HG02571 (cell line): ENCODE measurements around the gene PNO1.
"Not testable (repeated sequence)": the region's sequence is repeated elsewhere in the genome, so short reads cannot be mapped to it uniquely, and the experiment has no call there.

ENCODE experiments used
- ATAC-seq: cut with Tn5 transposase; IDR thresholded peaks from one replicate; pipeline ENCODE4 v1.9.1; 2021; ENCODE audit warnings: mild to moderate bottlenecking, moderate library complexity; ENCODE audit not compliant: unreplicated experiment

Gene PNO1

DNA sequence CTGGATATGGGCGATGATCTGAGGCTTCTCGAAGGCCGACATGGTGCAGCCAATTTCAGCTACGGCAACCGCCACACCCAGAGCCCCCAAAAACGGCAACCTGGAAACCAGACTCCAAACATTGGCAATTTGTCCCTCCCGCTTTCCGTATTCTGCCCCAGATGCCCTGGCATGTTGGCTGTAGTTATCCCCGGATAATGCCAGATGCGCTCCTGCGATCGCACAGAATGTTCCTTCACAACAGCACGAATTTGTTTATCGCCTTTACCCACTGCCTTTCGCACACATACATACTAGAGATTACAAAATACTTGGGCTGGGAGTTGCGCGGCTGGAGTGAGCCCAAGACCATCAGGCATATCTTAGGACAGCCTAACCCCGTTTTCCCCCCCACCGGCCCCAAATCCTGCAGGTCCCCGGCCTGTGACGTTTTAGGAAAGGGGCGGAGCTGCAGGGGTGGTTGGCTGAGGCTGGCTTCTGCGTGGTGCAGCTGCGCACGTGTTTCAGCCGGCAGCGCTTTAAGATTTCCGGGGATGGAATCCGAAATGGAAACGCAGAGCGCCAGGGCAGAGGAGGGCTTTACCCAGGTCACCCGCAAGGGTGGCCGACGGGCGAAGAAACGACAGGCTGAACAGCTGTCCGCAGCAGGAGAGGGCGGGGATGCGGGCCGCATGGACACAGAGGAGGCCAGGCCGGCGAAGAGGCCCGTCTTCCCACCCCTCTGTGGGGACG is at the start of gene PNO1:
PNO1 (plus strand) TSS at position 487 of the 732 bp plus-strand sequence; CDS start at position 534, 47 bp downstream.
- ATAC-seq: peak; percentile 92

DNA sequence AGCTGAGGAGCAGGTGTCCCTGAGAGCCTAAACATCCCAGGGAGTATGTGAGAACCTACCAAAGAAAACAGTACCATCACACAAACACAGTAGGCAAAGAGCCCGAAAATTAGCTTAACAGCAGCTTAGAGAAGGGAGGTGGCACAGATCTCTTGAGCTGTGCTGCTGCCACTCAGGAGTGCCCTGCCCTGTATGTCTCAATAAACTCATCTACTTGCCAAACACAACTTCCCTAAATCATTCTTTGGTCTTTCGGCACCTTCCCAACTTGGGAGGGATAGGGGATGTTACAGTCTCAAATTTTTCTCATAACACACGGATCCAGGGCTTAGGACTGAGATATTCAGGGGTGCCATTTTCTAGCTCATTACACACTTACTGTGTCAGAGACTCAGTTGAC is 49.6 kb upstream of the PNO1 start:
- no peak for ATAC-seq

DNA sequence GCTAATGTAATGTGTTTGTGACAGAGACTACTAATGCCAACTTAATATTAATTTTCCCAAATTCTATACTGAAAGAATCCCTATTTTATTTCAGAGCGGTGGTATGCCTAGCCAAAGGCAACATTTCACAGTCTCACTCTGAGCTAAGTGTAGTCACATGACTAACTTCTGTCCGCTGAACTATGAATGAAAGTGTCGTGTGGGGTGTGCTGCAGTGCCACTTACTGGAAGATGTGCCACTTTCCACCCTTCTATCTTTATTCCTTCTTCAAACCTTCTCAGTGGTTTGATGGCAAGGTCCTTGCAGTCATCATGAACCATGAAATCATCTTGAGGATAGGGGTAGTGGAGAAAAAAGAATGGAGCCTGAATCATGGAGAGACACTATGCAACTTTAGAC is 47.6 kb upstream of the PNO1 start:
- ATAC-seq: no peak

DNA sequence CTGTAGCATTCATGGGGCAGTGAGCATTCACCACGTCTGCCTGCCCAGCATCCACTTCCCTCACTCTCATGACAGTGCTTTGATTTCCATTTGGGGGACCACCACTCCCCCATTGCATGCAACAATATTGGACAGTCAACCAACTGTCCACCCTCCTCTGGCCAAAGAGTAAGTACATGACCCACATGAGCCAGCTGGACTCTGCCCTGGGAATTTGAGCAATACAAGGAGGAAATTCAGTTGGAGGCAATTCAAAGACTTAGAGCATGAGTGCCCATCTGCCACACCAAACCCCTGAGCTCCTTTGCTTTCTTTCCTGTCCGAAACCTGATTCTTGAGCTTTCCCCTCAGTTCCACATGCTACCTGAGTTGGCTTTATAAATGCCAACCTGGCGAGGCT is 41.7 kb upstream of the PNO1 start:
- ATAC-seq: no peak

DNA sequence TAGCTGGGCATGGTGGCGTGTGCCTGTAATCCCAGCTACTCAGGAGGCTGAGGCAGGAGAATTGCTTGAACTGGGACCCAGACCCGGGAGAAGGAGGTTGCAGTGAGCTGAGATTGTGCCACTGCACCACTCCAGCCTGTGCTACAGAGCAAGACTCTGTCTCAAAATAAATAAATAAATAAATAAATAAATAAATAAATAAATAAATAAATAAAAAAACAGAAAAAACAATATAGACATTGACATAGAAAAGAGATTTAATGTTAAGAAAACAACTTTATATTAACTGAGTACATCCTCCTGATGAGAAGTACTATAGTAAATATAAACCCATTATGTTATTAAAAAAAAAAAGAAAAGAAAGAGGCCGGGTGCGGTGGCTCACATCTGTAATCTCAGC is 39.8 kb upstream of the PNO1 start:
- ATAC-seq: not testable (repeated sequence)

DNA sequence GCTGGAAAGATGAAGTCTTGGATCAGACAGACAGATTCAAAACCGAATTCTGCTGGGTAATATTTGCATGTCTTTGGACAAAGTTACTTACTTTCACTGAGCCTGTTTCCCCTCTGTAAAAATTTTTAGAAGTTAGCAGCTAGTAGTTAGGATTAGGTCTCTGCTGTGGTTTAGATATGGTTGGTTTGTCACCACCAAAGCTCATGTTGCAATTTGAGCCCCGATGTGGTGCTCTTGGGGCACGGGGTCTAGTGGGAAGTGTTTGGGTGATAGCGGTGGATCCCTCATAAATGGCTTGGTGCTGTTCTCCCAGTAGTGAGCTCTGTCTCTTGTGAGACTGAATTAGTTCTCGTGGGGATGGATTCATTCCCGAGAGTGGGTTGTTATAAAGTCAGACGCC is 38.9 kb upstream of the PNO1 start:
- no peak for ATAC-seq

DNA sequence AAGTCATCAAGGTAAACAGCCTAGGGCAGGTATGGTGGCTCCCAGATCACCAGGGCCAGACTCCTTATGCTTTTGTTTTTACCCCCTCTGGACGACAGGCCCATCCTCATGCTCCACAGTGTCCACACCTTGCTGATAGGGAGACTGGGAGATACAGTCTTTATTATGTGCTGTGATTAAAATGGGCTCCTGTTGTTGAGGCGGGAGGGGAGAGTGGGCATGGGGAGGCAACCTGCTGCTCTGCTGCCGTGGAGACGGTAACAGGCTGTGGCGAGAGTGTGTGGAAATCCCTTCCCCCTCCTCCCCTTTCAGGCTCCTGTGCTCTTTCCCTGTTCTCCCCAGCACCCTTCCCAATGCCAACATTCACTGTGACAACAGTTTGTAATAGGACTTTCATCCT is 38.2 kb upstream of the PNO1 start:
- ATAC-seq: no peak

DNA sequence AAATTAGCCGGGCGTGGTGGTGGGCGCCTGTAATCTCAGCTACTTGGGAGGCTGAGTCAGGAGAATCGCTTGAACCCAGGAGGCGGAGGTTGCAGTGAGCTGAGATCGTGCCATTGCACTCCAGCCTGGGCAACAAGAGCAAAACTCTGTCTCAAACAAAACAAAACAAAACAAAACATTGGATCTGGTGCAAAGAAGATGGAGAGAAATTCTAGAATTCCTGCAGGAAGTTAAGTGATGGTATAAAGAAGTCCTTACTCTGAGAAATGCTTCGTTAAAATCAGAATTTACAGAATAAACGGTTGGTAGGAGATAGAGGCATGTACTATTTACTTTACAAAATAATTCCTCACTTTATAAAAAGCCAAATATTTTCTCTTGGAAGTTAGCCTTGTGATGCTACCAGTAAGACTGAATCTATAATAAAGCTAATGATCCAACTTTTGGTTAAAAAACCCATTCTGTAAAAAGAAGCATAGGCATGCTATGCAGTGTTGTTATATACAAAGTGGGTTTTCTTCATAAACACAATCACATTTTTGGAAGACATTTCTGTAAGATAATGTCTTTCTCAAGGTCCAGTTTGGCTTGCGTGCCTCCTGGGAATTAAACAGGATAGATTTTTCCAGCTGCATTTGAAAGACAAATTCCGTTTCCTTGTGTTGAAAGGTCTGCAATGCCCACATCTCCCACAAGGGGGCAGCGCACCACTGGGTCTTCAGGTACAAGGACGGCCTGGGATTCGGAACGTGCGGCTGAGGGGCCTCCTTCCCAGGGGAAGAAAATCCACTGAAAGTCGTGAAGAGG is 35.6 kb upstream of the PNO1 start:
- no peak for ATAC-seq

DNA sequence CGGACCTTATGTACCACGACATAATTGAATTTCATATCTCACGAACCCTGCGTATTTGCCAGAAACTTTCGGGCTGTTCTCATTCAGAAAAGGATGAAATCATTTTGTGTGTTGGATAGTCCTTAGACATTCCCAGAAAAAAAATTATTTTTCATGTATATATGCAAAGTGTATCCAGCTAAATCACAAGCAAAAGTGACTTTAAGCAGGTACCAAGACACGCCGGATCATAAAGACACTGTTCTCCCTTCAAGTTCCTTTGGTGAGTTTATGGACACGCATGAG is 35.1 kb upstream of the PNO1 start:
- ATAC-seq: no peak

DNA sequence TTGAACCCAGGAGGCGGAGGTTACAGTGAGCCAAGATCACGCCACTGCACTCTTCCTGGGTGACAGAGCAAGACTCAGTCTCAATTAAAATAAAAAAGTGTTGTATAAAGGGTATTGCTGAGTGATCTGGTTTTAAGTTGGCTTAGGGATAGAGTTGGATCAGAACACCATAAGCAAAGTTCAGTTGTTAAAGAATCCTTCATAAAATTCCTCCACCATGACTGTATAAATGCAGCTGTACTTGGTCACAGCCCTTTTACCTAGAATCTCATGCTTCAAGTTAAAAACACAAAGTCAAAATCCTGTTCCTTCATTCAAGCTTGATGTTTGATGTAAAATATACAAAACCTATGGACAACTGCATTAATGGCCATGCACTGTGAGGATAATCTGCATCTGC is 33.4 kb upstream of the PNO1 start:
- ATAC-seq: no peak

DNA sequence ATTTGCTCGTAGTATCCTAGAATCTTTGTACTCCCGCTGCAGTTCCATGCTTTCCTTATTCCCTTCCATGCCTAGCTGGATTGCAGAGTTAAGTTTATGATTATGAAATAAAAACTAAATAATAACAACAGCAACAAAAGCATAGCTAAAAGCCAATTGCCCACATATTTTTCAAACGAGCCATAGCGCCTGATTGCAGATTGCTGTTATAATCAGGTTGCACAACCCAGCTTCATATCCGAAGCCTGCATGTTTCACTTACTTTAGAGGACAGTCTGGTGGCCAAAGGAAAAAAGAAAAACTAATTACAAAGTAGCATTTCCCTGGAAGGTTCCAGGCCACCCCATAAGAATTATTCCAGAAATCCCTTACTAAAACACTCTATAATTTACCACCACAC is 31.9 kb upstream of the PNO1 start:
- ATAC-seq: no peak

DNA sequence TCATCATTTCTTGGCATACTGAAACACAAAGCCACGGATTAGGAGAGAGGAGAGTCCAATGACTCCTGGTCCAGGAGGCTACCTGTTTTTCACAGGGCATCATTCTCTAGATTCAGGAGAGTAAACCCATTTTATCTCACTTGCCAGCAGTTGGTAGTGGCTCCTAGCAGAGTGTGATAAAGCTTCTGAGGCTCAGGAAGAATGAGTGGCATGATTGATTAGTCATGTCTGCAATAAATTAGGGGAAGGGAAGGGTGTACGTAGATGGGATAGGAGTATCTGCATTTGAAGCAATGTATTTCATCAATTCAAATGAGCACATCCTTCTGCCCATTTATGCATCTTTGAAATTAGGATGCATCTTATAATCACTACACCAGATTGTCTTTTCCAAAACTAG is 31.1 kb upstream of the PNO1 start:
- ATAC-seq: no peak

DNA sequence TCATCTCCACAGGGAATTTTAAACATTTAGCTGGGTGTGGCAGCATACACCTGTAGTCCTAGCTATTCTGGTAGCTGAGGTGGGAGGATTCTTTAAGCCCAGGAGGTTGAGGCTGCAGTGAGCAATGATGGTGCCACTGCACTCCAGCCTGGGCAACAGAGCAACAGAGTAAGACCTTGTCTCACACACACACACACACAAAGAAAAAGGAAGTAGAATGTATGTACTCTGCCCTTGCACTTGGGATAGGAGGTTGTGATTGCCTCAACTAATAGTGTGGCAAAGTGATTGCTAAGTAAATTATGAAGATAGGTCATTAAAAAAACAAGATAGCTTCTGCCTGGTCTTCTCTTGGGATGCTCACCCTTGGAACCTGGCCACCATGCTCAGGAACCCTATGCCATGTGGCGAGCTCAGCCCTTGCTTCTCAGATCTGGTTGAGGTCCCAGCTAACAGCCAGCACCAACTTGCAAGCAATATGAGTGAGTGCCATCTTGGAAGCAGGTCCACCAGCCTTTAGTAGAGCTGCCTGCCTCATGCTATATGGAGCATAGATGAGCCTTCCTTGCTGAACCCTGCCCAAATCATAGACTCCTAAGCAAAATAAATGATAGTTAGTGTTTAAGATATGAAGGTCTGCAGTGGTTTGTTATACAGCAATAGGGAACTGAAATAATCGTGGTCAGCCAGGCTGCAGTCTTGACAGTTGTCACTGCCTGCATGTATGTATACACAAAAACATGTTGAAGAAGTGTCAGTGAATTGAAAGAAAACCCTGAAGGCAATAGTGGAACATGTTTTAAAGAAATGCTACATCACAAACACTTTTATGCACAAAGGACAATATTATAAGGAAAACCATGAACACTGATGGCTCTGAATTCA is 30.1 kb upstream of the PNO1 start:
- ATAC-seq: peak; percentile 75

DNA sequence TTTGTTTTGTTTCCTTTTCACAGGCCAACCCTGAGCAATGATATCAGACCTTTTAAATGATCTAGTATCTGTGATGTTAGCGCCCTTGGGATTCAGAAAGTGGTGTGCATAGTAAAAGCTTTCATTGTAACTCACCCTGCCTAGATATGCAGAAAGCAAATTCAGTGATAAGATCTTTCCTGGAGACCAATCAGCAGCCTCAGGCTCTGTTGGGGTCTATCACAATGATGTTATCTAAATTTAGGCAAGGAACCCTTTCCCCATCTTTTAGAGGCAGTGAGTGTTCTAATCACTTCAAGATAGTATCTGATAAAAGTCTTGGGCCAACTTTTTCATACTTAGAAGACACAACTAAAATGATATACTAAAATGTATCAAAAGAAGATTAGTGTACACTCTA is 23.6 kb upstream of the PNO1 start:
- ATAC-seq: no peak

DNA sequence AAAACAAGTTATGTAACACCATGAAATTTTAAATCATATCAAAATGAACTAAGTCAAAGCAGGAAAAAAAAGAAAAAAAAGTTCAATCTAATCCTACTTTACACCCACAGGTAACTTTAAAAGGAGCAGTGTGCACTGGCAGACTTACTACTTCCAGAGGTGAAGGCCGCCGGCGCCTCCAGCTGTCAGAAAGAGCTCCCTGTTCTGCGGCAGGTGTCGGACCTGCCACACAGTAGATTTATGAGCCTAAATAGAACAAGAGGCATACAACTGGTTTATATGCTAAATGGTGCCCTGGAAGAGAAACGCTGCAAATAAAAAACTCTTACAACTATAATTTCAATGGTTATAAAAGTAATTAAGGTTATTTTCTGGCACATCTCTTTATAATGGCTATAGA is 23.1 kb upstream of the PNO1 start:
- no peak for ATAC-seq

DNA sequence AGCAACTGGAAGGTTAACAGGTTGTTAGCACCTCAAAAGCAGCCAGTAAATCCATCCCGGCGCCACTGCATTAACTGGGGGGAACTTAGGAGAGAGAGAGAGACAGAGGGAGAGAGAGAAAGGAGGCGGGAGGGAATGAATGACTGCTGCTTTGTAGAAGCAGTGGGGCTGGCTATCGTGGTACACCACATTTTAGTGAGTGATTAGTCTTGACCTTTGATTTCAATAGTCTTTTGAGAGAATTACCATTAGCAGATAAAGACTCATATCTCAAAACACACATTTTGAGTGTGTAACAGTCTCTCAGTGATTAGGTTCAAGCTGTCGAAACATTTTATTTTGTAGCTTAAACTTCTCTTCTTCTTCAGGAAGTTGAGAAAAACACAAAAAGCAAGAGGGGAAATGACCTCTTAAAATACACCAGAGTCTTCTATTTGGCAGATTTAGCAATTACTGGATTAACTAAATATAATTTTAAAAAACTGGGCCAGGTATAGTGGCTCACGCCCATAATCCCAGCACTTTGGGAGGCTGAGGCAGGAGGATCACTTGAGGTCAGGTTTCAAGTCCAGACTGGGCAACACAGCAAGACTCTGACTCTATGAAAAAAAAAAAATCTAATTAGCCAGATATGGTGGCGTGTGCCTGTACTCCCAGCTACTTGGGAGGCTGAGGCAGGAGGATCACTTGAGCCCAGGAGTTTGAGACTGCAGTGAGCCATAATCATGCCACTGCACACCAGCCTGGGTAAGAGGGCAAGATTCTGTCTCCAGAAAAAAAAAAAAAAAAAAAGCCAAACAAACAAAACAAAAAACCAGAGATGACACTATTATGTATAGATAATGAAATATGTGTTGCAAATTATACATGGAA is 22.0 kb upstream of the PNO1 start:
- ATAC-seq: no peak

DNA sequence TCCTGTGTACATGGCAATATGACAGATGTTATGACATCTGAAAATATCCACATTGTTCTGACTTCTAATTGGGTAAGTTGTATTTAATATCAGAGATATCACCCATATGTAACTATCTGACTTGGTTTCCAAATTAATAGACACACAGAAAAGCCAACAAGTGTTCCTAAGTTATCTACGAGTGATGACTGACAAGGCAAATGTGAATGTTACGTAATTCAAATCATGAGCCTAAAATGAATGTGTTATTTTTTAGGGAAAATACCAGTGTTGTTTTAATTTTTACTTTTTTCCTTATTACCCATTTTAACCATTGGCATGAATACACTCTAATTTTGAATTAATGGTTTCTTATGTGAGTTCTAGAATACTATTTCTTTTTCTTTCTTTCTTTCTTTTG is 15.8 kb upstream of the PNO1 start:
- ATAC-seq: no peak

DNA sequence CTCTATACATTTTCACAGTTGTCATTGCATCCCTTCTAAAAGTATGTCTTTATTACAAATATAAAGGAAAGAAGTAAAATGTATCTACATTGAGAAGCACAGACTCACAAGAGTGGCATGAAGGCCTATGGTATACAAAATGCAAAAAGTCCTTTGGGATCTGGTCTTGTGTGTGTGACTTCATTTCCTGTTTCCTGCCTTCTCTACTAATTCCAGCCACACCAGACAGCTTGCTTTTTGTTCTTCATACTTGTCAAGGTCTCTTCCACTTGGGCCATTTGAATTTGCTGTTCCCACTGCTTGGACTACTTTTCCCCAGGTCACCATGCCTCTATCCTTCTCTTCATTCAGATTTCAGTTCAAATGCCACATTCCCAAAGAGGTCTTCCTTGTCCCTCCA is 6.7 kb upstream of the PNO1 start:
- no peak for ATAC-seq

DNA sequence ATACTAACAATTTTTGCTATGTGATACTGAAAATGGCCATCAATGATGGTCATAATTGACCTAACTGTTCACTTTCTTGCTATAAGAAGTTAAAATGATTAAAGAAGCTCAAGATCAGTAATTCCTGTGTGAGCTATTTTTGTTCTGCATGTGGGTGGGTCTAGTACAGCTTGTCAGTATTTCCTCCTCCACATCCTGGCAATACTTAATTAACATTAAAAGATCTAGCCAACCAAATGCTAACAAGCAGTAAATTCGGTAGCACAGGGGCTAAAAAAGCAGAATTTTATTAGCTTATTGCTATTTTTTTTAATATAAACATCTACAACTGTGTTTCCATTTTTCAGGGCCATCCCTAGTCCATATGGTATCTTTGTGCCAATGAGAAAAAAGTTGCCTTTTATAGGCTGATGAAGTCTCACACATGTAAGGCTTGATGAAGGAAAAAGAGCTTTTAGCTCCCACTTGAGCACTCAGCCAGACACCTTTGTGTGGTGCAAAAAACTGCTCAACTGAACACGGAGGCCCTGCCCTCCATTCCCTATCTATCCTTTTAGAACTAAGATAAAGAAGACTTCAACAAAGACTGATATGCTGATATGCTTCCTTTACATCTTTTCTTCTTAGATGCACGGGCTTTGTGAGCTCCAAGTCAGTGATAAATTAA is 4.9 kb upstream of the PNO1 start:
- ATAC-seq: no peak

DNA sequence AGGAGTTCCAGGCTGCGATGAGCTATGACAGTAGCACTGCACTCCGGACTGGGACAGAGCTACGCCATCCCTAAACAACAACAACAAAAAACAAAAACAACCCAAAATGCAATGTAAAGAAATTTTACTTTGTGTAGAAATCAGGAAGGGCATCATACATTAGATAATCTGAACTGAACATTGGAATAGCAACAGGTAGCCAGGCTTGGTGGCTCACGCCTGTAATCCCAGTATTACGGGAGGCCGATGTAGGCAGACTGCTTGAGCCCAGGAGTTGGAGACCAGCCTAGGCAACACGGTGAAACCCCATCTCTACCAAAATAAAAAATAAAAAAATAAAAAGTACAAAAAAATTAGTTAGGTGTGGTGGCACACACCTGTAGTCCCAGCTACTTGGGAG is 2.1 kb upstream of the PNO1 start:
- ATAC-seq: no peak
